Measurements from ENCODE around the gene ZNF350.
"Not testable (repeated sequence)": the region's sequence is repeated elsewhere in the genome, so short reads cannot be mapped to it uniquely, and the experiment has no call there.

ZNF350 gene

GRCh38 chr19:51977346-51977745, 9.3 kb downstream of the ZNF350 start:
- H3K4me3 ChIP-seq (ENCODE audit: low read depth, low read length) = no peak overlapping the region
- TF ChIP-seq POLR2A (IDR thresholded peaks at IDR 0.05; ENCODE audit: extremely low read depth, insufficient read length) (no peak), CTCF (IDR thresholded peaks at IDR 0.05; ENCODE audit: low read depth, low read length) (no peak), MYC (IDR thresholded peaks at IDR 0.05; ENCODE audit: low read depth, low read length) (no peak), MAX (IDR thresholded peaks at IDR 0.05; ENCODE audit: low read depth, low read length) (no peak)
- DNase-seq (ENCODE audit: low read depth) = no peak

- DNase-seq (ENCODE audit: low read depth) = no peak
- TF ChIP-seq CTCF (IDR thresholded peaks at IDR 0.05; ENCODE audit: low read depth, low read length) = no peak
- TF ChIP-seq MYC (IDR thresholded peaks at IDR 0.05; ENCODE audit: low read depth, low read length) = no peak
- TF ChIP-seq POLR2A (IDR thresholded peaks at IDR 0.05; ENCODE audit: extremely low read depth, insufficient read length) = no peak
- no peak for TF ChIP-seq MAX (IDR thresholded peaks at IDR 0.05; ENCODE audit: low read depth, low read length)
- H3K4me3 ChIP-seq (ENCODE audit: low read depth, low read length) = no peak overlapping the region
Measured at GRCh38 chr19:51976852-51977251, 9.8 kb downstream of the ZNF350 start.

- DNase-seq (ENCODE audit: low read depth); H3K4me3 ChIP-seq (ENCODE audit: low read depth, low read length): not testable (repeated sequence)
Measured at GRCh38 chr19:51975787-51976186, 10.9 kb downstream of the ZNF350 start.

GRCh38 chr19:51971624-51972023, 15.0 kb downstream of the ZNF350 start:
- no peak overlapping the region for H3K4me3 ChIP-seq (ENCODE audit: low read depth, low read length)
- no peak for TF ChIP-seq MYC (IDR thresholded peaks at IDR 0.05; ENCODE audit: low read depth, low read length)
- TF ChIP-seq MAX (IDR thresholded peaks at IDR 0.05; ENCODE audit: low read depth, low read length) = no peak
- no peak for TF ChIP-seq CTCF (IDR thresholded peaks at IDR 0.05; ENCODE audit: low read depth, low read length)
- no peak for TF ChIP-seq POLR2A (IDR thresholded peaks at IDR 0.05; ENCODE audit: extremely low read depth, insufficient read length)
- DNase-seq (ENCODE audit: low read depth) = peak; percentile 37

- TF ChIP-seq POLR2A (IDR thresholded peaks at IDR 0.05; ENCODE audit: extremely low read depth, insufficient read length) = no peak
- no peak for TF ChIP-seq MYC (IDR thresholded peaks at IDR 0.05; ENCODE audit: low read depth, low read length)
- TF ChIP-seq MAX (IDR thresholded peaks at IDR 0.05; ENCODE audit: low read depth, low read length) = no peak
Measured at GRCh38 chr19:51970718-51971117, 15.9 kb downstream of the ZNF350 start.

GRCh38 chr19:51965583-51965982, 21.1 kb downstream of the ZNF350 start:
- no peak for DNase-seq (ENCODE audit: low read depth)
- TF ChIP-seq MAX (IDR thresholded peaks at IDR 0.05; ENCODE audit: low read depth, low read length) = no peak
- no peak for TF ChIP-seq CTCF (IDR thresholded peaks at IDR 0.05; ENCODE audit: low read depth, low read length)
- TF ChIP-seq MYC (IDR thresholded peaks at IDR 0.05; ENCODE audit: low read depth, low read length) = no peak
- no peak for TF ChIP-seq POLR2A (IDR thresholded peaks at IDR 0.05; ENCODE audit: extremely low read depth, insufficient read length)

More at GRCh38 chr19:51970718-51971117, 15.9 kb downstream of the ZNF350 start:
- no peak overlapping the region for H3K4me3 ChIP-seq (ENCODE audit: low read depth, low read length)
- DNase-seq (ENCODE audit: low read depth) = no peak

GRCh38 chr19:51960621-51961233, 25.9 kb downstream of the ZNF350 start:
- not testable (repeated sequence) for H3K4me3 ChIP-seq (ENCODE audit: low read depth, low read length)
- peak; percentile 69 for DNase-seq (ENCODE audit: low read depth)

More at GRCh38 chr19:51965583-51965982, 21.1 kb downstream of the ZNF350 start:
- H3K4me3 ChIP-seq (ENCODE audit: low read depth, low read length) = no peak overlapping the region
